Adrenal gland (tissue), 5 donors: Measurements from ENCODE around the gene KHDC1L.
"Not testable (repeated sequence)": the region's sequence is repeated elsewhere in the genome, so short reads cannot be mapped to it uniquely, and the experiment has no call there.

Experiments
- CTCF ChIP-seq, 6 experiments: fragments of 450-650 bp in 4 of 6; fragments of 200-600 bp in 2 of 6; sonication (generic) in 1 of 6; IDR thresholded peaks; 1 replicate in 5 of 6; 2 replicates in 1 of 6; pipeline versions ENCODE4 v1.5.1 to v1.8.0; 2016 to 2021; ENCODE audit warnings: antibody characterized with exemption in 6 of 6, mild to moderate bottlenecking in 2 of 6, moderate library complexity in 1 of 6
- POLR2A ChIP-seq, 2 donors: fragments of 450-650 bp; IDR thresholded peaks; one replicate each; pipeline ENCODE4 v1.6.1; 2017; ENCODE audit warnings: antibody characterized with exemption in 2 of 2, mild to moderate bottlenecking in 2 of 2, moderate library complexity in 1 of 2
- donor health status: DM: no; HTN: no; CAD: no.

GRCh38 chr6:73269296-73269695 lies 44.0 kb upstream of the KHDC1L start:
- TF ChIP-seq CTCF, POLR2A (IDR thresholded peaks at IDR 0.05): not testable (repeated sequence)
